ENCODE results near the gene KRT3.

KRT3 gene

GRCh38 chr12:52774629-52775250, 21.2 kb downstream of the KRT3 start:
- Histone ChIP-seq H3K4me1 (ENCODE audit: control insufficient read depth, insufficient read depth, low read length) (no peaks in the 10 kb centered on the region), H3K4me3 (ENCODE audit: low read length) (no peak overlapping the region), H3K27me3 (ENCODE audit: control insufficient read depth, insufficient read depth, low read length) (peaks cover 3% of the 10 kb centered on the region), H3K9ac (ENCODE audit: low read length) (no peak overlapping the region), H3K27ac (ENCODE audit: low read depth, low read length) (no peak overlapping the region), H3K36me3 (ENCODE audit: control insufficient read depth, insufficient read depth, low read length) (no peaks in the 10 kb centered on the region)

GRCh38 chr12:52772772-52773171, 23.1 kb downstream of the KRT3 start:
- Histone ChIP-seq H3K4me1 (ENCODE audit: control insufficient read depth, insufficient read depth, low read length) (no peaks in the 10 kb centered on the region), H3K4me3 (ENCODE audit: low read length) (no peak overlapping the region), H3K27ac (ENCODE audit: low read depth, low read length) (no peak overlapping the region), H3K36me3 (ENCODE audit: control insufficient read depth, insufficient read depth, low read length) (no peaks in the 10 kb centered on the region), H3K9ac (ENCODE audit: low read length) (no peak overlapping the region), H3K27me3 (ENCODE audit: control insufficient read depth, insufficient read depth, low read length) (peaks cover 3% of the 10 kb centered on the region)

GRCh38 chr12:52772188-52772587, 23.7 kb downstream of the KRT3 start:
- Histone ChIP-seq H3K4me1 (ENCODE audit: control insufficient read depth, insufficient read depth, low read length) (no peaks in the 10 kb centered on the region), H3K4me3 (ENCODE audit: low read length) (no peak overlapping the region), H3K27ac (ENCODE audit: low read depth, low read length) (no peak overlapping the region), H3K36me3 (ENCODE audit: control insufficient read depth, insufficient read depth, low read length) (no peaks in the 10 kb centered on the region), H3K9ac (ENCODE audit: low read length) (no peak overlapping the region), H3K27me3 (ENCODE audit: control insufficient read depth, insufficient read depth, low read length) (peaks cover 3% of the 10 kb centered on the region)

- peaks cover 3% of the 10 kb centered on the region for H3K27me3 ChIP-seq (ENCODE audit: control insufficient read depth, insufficient read depth, low read length)
- no peak overlapping the region for H3K27ac ChIP-seq (ENCODE audit: low read depth, low read length)
- no peak overlapping the region for H3K9ac ChIP-seq (ENCODE audit: low read length)
- H3K4me3 ChIP-seq (ENCODE audit: low read length) = no peak overlapping the region
- H3K4me1 ChIP-seq (ENCODE audit: control insufficient read depth, insufficient read depth, low read length) = no peaks in the 10 kb centered on the region
- no peaks in the 10 kb centered on the region for H3K36me3 ChIP-seq (ENCODE audit: control insufficient read depth, insufficient read depth, low read length)
Observed at GRCh38 chr12:52771505-52771904, 24.4 kb downstream of the KRT3 start.

GRCh38 chr12:52771088-52771487, 24.8 kb downstream of the KRT3 start:
- no peak overlapping the region for H3K4me3 ChIP-seq (ENCODE audit: low read length)
- no peaks in the 10 kb centered on the region for H3K4me1 ChIP-seq (ENCODE audit: control insufficient read depth, insufficient read depth, low read length)
- H3K9ac ChIP-seq (ENCODE audit: low read length) = no peak overlapping the region
- H3K36me3 ChIP-seq (ENCODE audit: control insufficient read depth, insufficient read depth, low read length) = no peaks in the 10 kb centered on the region
- peaks cover 3% of the 10 kb centered on the region for H3K27me3 ChIP-seq (ENCODE audit: control insufficient read depth, insufficient read depth, low read length)
- H3K27ac ChIP-seq (ENCODE audit: low read depth, low read length) = no peak overlapping the region

- no peak overlapping the region for H3K4me3 ChIP-seq (ENCODE audit: low read length)
- H3K9ac ChIP-seq (ENCODE audit: low read length) = no peak overlapping the region
- no peaks in the 10 kb centered on the region for H3K36me3 ChIP-seq (ENCODE audit: control insufficient read depth, insufficient read depth, low read length)
- H3K4me1 ChIP-seq (ENCODE audit: control insufficient read depth, insufficient read depth, low read length) = no peaks in the 10 kb centered on the region
- H3K27me3 ChIP-seq (ENCODE audit: control insufficient read depth, insufficient read depth, low read length) = peaks cover 3% of the 10 kb centered on the region
- no peak overlapping the region for H3K27ac ChIP-seq (ENCODE audit: low read depth, low read length)
Observed at GRCh38 chr12:52769946-52770345, 26.0 kb downstream of the KRT3 start.

GRCh38 chr12:52769354-52769753, 26.6 kb downstream of the KRT3 start:
- no peak overlapping the region for H3K27ac ChIP-seq (ENCODE audit: low read depth, low read length)
- no peaks in the 10 kb centered on the region for H3K36me3 ChIP-seq (ENCODE audit: control insufficient read depth, insufficient read depth, low read length)
- H3K4me3 ChIP-seq (ENCODE audit: low read length) = no peak overlapping the region
- peaks cover 3% of the 10 kb centered on the region for H3K27me3 ChIP-seq (ENCODE audit: control insufficient read depth, insufficient read depth, low read length)
- no peak overlapping the region for H3K9ac ChIP-seq (ENCODE audit: low read length)
- no peaks in the 10 kb centered on the region for H3K4me1 ChIP-seq (ENCODE audit: control insufficient read depth, insufficient read depth, low read length)

- no peak overlapping the region for H3K9ac ChIP-seq (ENCODE audit: low read length)
- H3K36me3 ChIP-seq (ENCODE audit: control insufficient read depth, insufficient read depth, low read length) = no peaks in the 10 kb centered on the region
- peaks cover 3% of the 10 kb centered on the region for H3K27me3 ChIP-seq (ENCODE audit: control insufficient read depth, insufficient read depth, low read length)
- no peak overlapping the region for H3K4me3 ChIP-seq (ENCODE audit: low read length)
- H3K27ac ChIP-seq (ENCODE audit: low read depth, low read length) = no peak overlapping the region
- H3K4me1 ChIP-seq (ENCODE audit: control insufficient read depth, insufficient read depth, low read length) = no peaks in the 10 kb centered on the region
Observed at GRCh38 chr12:52768479-52769200, 27.3 kb downstream of the KRT3 start.

- no peaks in the 10 kb centered on the region for H3K27me3 ChIP-seq (ENCODE audit: control insufficient read depth, insufficient read depth, low read length)
- no peaks in the 10 kb centered on the region for H3K36me3 ChIP-seq (ENCODE audit: control insufficient read depth, insufficient read depth, low read length)
- H3K4me1 ChIP-seq (ENCODE audit: control insufficient read depth, insufficient read depth, low read length) = no peaks in the 10 kb centered on the region
- H3K4me3 ChIP-seq (ENCODE audit: low read length) = no peak overlapping the region
- no peak overlapping the region for H3K27ac ChIP-seq (ENCODE audit: low read depth, low read length)
- H3K9ac ChIP-seq (ENCODE audit: low read length) = no peak overlapping the region
Observed at GRCh38 chr12:52767427-52767826, 28.5 kb downstream of the KRT3 start.

- H3K27ac ChIP-seq (ENCODE audit: low read depth, low read length) = no peak overlapping the region
- H3K27me3 ChIP-seq (ENCODE audit: control insufficient read depth, insufficient read depth, low read length) = no peaks in the 10 kb centered on the region
- H3K4me3 ChIP-seq (ENCODE audit: low read length) = no peak overlapping the region
- no peak overlapping the region for H3K9ac ChIP-seq (ENCODE audit: low read length)
- no peaks in the 10 kb centered on the region for H3K4me1 ChIP-seq (ENCODE audit: control insufficient read depth, insufficient read depth, low read length)
- H3K36me3 ChIP-seq (ENCODE audit: control insufficient read depth, insufficient read depth, low read length) = no peaks in the 10 kb centered on the region
Observed at GRCh38 chr12:52767020-52767379, 28.9 kb downstream of the KRT3 start.

GRCh38 chr12:52766351-52767019, 29.4 kb downstream of the KRT3 start:
- Histone ChIP-seq H3K36me3 (ENCODE audit: control insufficient read depth, insufficient read depth, low read length) (no peaks in the 10 kb centered on the region), H3K27ac (ENCODE audit: low read depth, low read length) (no peak overlapping the region), H3K27me3 (ENCODE audit: control insufficient read depth, insufficient read depth, low read length) (no peaks in the 10 kb centered on the region), H3K4me1 (ENCODE audit: control insufficient read depth, insufficient read depth, low read length) (no peaks in the 10 kb centered on the region), H3K9ac (ENCODE audit: low read length) (no peak overlapping the region), H3K4me3 (ENCODE audit: low read length) (no peak overlapping the region)

- Histone ChIP-seq H3K4me3 (ENCODE audit: low read length) (no peak overlapping the region), H3K36me3 (ENCODE audit: control insufficient read depth, insufficient read depth, low read length) (no peaks in the 10 kb centered on the region), H3K9ac (ENCODE audit: low read length) (no peak overlapping the region), H3K27ac (ENCODE audit: low read depth, low read length) (no peak overlapping the region), H3K4me1 (ENCODE audit: control insufficient read depth, insufficient read depth, low read length) (no peaks in the 10 kb centered on the region), H3K27me3 (ENCODE audit: control insufficient read depth, insufficient read depth, low read length) (no peaks in the 10 kb centered on the region)
Observed at GRCh38 chr12:52765702-52766101, 30.2 kb downstream of the KRT3 start.

GRCh38 chr12:52763991-52764390, 31.9 kb downstream of the KRT3 start:
- Histone ChIP-seq H3K4me3 (ENCODE audit: low read length) (no peak overlapping the region), H3K4me1 (ENCODE audit: control insufficient read depth, insufficient read depth, low read length) (no peaks in the 10 kb centered on the region), H3K27me3 (ENCODE audit: control insufficient read depth, insufficient read depth, low read length) (no peaks in the 10 kb centered on the region), H3K36me3 (ENCODE audit: control insufficient read depth, insufficient read depth, low read length) (no peaks in the 10 kb centered on the region), H3K27ac (ENCODE audit: low read depth, low read length) (no peak overlapping the region), H3K9ac (ENCODE audit: low read length) (no peak overlapping the region)

All from rectal smooth muscle tissue (tissue), 1 donor.